GM12878 (cell line): Measurements from ENCODE around the gene STEAP1. TPM values are rescaled to one million over a fixed set of nuclear protein-coding genes. Genes with fewer than 3 reads are reported as not detected.

Experiments used
- ATAC-seq: fragments of 200-7000 bp; cut with Tn5 transposase; 3 replicates; pipeline ENCODE4 v1.9.1; 2020; ENCODE audit warnings: mild to moderate bottlenecking, moderate library complexity
- BruUV-seq: library from RNA; stranded (reverse); fragments of 400-500 nt; replicated peaks from 2 replicates; lab custom pipeline; 2021; lab: Mats Ljungman, UMichigan
- CTCF ChIA-PET: fragments of 300-600 bp; sonication (Branson Sonifier 250); formaldehyde crosslinking; extraction: SDS; loops from one replicate; lab custom pipeline; 2021; ENCODE audit warnings: inconsistent platforms; lab: Yijun Ruan, JAX
- POLR2A ChIA-PET: fragments of 350-600 bp; formaldehyde crosslinking; extraction: SDS; loops from one replicate; lab custom pipeline; 2021; ENCODE audit warnings: inconsistent platforms; lab: Charles Lee
- RAD21 ChIA-PET: fragments of 300-600 bp; sonication (Branson Sonifier 250); formaldehyde crosslinking; loops from one replicate; lab custom pipeline; 2023; ENCODE audit warnings: antibody characterized with exemption; ENCODE audit not compliant: unreplicated experiment; lab: Charles Lee
- SMC1A ChIA-PET: fragments of 300-600 bp; sonication (Branson Sonifier 250); formaldehyde crosslinking; loops from one replicate; lab custom pipeline; 2023; ENCODE audit not compliant: unreplicated experiment, uncharacterized antibody; lab: Charles Lee
- DNase-seq: peaks from one replicate; pipeline ENCODE4 v3.0.0-alpha.2; 2011; ENCODE audit warnings: low read depth, low spot score
- FAIRE-seq: peaks from 3 replicates; lab custom pipeline; 2011; peaks lifted over from hg19 to GRCh38; lab: Jason Lieb, UNC
- H2AFZ ChIP-seq: 2 replicates; pipeline ENCODE4 v1.6.0; 2011; ENCODE audit warnings: low read depth, low read length, control low read depth; ENCODE audit not compliant: control insufficient read depth
- H3K27ac ChIP-seq: 2 replicates; pipeline ENCODE4 v1.5.1; 2011; ENCODE audit warnings: control low read depth; ENCODE audit not compliant: control insufficient read depth, insufficient read depth
- H3K27me3 ChIP-seq, 2 experiments: replicated peaks in 1 of 2; 2 replicates each; pipeline versions ENCODE4 v1.6.0 to v1.6.1; 2011; ENCODE audit warnings: low read length in 1 of 2; ENCODE audit not compliant: control insufficient read depth in 2 of 2, insufficient read depth in 2 of 2
- H3K36me3 ChIP-seq, 2 experiments: 2 replicates each; pipeline ENCODE4 v1.5.1; 2011; ENCODE audit warnings: low read length in 1 of 2; ENCODE audit not compliant: control insufficient read depth in 2 of 2, insufficient read depth in 2 of 2
- H3K4me1 ChIP-seq: 2 replicates; pipeline ENCODE4 v1.6.1; 2011; ENCODE audit warnings: mild to moderate bottlenecking, low read length, moderate library complexity, mixed read lengths; ENCODE audit not compliant: control insufficient read depth, insufficient read depth
- H3K4me2 ChIP-seq: 2 replicates; pipeline ENCODE4 v1.6.0; 2011; ENCODE audit warnings: control low read depth; ENCODE audit not compliant: control insufficient read depth, insufficient read depth
- H3K4me3 ChIP-seq: fragments of 200-600 bp; sonication (generic); 2 replicates; pipeline ENCODE4 v1.5.1; 2016
- H3K79me2 ChIP-seq: 2 replicates; pipeline ENCODE4 v1.6.0; 2011; ENCODE audit warnings: low read length; ENCODE audit not compliant: control insufficient read depth, insufficient read depth
- H3K9ac ChIP-seq: 2 replicates; pipeline ENCODE4 v1.8.0; 2011; ENCODE audit warnings: low read length, control low read depth, mixed read lengths; ENCODE audit not compliant: control insufficient read depth, insufficient read depth
- H3K9me3 ChIP-seq: replicated peaks from 3 replicates; pipeline ENCODE4 v1.5.1; 2011; ENCODE audit warnings: mild to moderate bottlenecking, low read length; ENCODE audit not compliant: control insufficient read depth, insufficient read depth
- H4K20me1 ChIP-seq: 2 replicates; pipeline ENCODE4 v1.6.0; 2011; ENCODE audit not compliant: control insufficient read depth, insufficient read depth
- BRCA1 ChIP-seq: IDR thresholded peaks from 2 replicates; pipeline ENCODE4 v1.6.1; 2011; ENCODE audit warnings: low read depth, low read length, improper control_type of control experiment
- E2F4 ChIP-seq: IDR thresholded peaks from 2 replicates; pipeline ENCODE4 v1.6.1; 2012; ENCODE audit warnings: low read depth, low read length, improper control_type of control experiment
- EGR1 ChIP-seq, 2 experiments: IDR thresholded peaks; 1 replicate in 1 of 2; 2 replicates in 1 of 2; pipeline ENCODE4 v1.6.1; 2011 to 2012; ENCODE audit warnings: low read depth in 2 of 2, low read length in 2 of 2, borderline replicate concordance in 1 of 2, mild to moderate bottlenecking in 1 of 2, moderate library complexity in 1 of 2
- ETV6 ChIP-seq, 2 experiments: fragments of 450-650 bp in 1 of 2; IDR thresholded peaks in 1 of 2; conservative IDR thresholded peaks in 1 of 2; 2 replicates each; pipeline ENCODE4 v1.6.1; 2014; ENCODE audit warnings: antibody characterized with exemption in 1 of 2, borderline replicate concordance in 1 of 2, low read depth in 1 of 2, mild to moderate bottlenecking in 1 of 2, moderate library complexity in 1 of 2
- HSF1 ChIP-seq: fragments of 150-350 bp; IDR thresholded peaks from 2 replicates; pipeline ENCODE4 v1.6.1; 2014; ENCODE audit warnings: mild to moderate bottlenecking, low read depth, low read length
- IKZF1 ChIP-seq: fragments of 450-650 bp; conservative IDR thresholded peaks from 2 replicates; pipeline ENCODE4 v1.6.1; 2017; ENCODE audit warnings: antibody characterized with exemption, mild to moderate bottlenecking
- NFXL1 ChIP-seq: fragments of 450-650 bp; IDR thresholded peaks from 2 replicates; pipeline ENCODE4 v1.6.1; 2017; ENCODE audit warnings: antibody characterized with exemption, mild to moderate bottlenecking, borderline replicate concordance
- POLR2AphosphoS5 ChIP-seq: IDR thresholded peaks from 2 replicates; pipeline ENCODE4 v1.6.1; 2011; ENCODE audit warnings: mild to moderate bottlenecking, low read length, inconsistent platforms
- RUNX3 ChIP-seq: IDR thresholded peaks from 2 replicates; pipeline ENCODE4 v1.6.1; 2012; ENCODE audit warnings: low read length, inconsistent platforms
- STAT3 ChIP-seq: IDR thresholded peaks from 2 replicates; pipeline ENCODE4 v1.6.1; 2011; ENCODE audit warnings: low read depth, low read length, improper control_type of control experiment
- TAF1 ChIP-seq: IDR thresholded peaks from 2 replicates; pipeline ENCODE4 v1.6.1; 2011; ENCODE audit warnings: mild to moderate bottlenecking, low read depth, low read length, borderline replicate concordance
- YY1 ChIP-seq: IDR thresholded peaks from 2 replicates; pipeline ENCODE4 v1.6.1; 2011; ENCODE audit warnings: low read depth, mild to moderate bottlenecking, low read length
- ZBTB11 ChIP-seq: fragments of 450-650 bp; formaldehyde crosslinking; IDR thresholded peaks from 2 replicates; pipeline ENCODE4 v1.5.0; 2022; ENCODE audit warnings: mild to moderate bottlenecking, missing genetic modification characterization
- WGBS: methylation state at CpG from one replicate; pipeline ENCODE4 v1.1.6; 2016; ENCODE audit warnings: low lambda C conversion rate; ENCODE audit not compliant: insufficient replicate concordance, insufficient coverage; ENCODE audit errors: missing lambda C conversion rate; 5-methylcytosine and 5-hydroxymethylcytosine counted together
- in situ Hi-C: fragments of 300-500 bp; cut with MboI; formaldehyde crosslinking; loops from 9 replicates; pipeline ENCODE4 v1.14.3; 2018; ENCODE audit warnings: mixed read lengths
- intact Hi-C: fragments of 100-400 bp; cut with micrococcal nuclease; formaldehyde crosslinking; loops from one replicate; pipeline ENCODE4 v1.14.2; 2022; ENCODE audit not compliant: unreplicated experiment
- polyA plus RNA-seq, 11 experiments: library from polyadenylated mRNA; depleted of rRNA in 4 of 11; unstranded in 6 of 11; stranded (reverse) in 5 of 11; fragments of >200 nt; fragmentation: Nextera tagmentation in 4 of 11; fragmentation: Illumina TruSeq in 1 of 11; extraction: Ambion mirVana in 4 of 11; extraction: Trizol in 1 of 11; gene quantifications; 1 replicate in 1 of 11; 2 replicates in 10 of 11; pipeline versions ENCODE4 v1.2.1 to v1.2.3, GENCODE V29; 2011 to 2016; ENCODE audit warnings: inconsistent platforms in 2 of 11, missing spikeins in 2 of 11, low read depth in 1 of 11
- total RNA-seq, 4 experiments: library from RNA; depleted of rRNA in 3 of 4; stranded (reverse); fragments of >200 nt in 3 of 4; fragmentation: Illumina TruSeq in 1 of 4; extraction: Trizol in 1 of 4; gene quantifications; 2 replicates each; pipeline versions ENCODE4 v1.2.1 to v1.2.3, GENCODE V29; 2013 to 2021
- TF ChIP-seq, protein P1 (sequence below): IDR thresholded peaks from 2 replicates; pipeline ENCODE4 v1.6.1; 2011; ENCODE audit warnings: borderline replicate concordance, low read depth, mild to moderate bottlenecking, moderate library complexity, low read length; ENCODE audit not compliant: insufficient read depth, poor library complexity, severe bottlenecking

Gene STEAP1
- total and polyA plus RNA-seq, 10 of the 15 experiments (the other 5 are each of a cell fraction or from before 2014, with no cell fraction given): 2.1 to 44.6 (median 4.6) TPM

DNA sequence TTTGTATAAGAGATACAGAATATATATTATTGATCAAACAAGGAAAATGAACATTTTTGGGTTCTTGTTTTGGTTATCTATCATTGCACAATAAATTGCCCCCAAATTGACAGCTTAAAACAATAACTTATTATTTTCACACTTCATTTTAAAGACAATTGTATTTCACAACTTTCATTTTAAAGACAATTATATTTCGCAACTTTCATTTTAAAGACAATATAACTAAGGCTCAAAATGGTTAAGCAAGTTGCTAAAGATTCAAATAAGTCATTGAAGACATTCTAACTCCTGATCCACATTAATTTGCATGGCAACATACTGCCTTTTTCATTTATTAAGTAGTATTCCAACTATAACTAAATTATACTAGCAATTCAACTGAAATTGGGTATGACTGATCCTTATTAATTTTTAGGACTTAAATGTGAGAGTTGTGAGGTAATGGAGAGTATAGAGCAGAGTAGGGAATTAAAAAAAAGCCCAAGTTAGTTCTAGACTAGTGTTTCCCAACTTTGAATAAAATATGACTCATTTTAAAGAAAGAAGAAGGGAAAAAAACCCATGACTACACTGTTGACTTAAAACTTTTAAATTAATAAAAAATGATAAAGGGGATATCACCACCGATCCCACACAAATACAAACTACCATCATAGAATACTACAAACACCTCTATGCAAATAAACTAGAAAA, 47.4 kb downstream of the STEAP1 start:
- SMC1A ChIA-PET: no interaction called here
- H3K79me2 ChIP-seq: no peaks in the 10 kb centered on the region
- ATAC-seq: no peak
- H2AFZ ChIP-seq: no peak overlapping the region
- no peaks in the 10 kb centered on the region for H3K9me3 ChIP-seq
- H3K36me3 ChIP-seq: no peaks in the 10 kb centered on the region
- no TSS peak for BruUV-seq
- RAD21 ChIA-PET: no interaction called here
- POLR2A ChIA-PET: no interaction called here
- H3K4me2 ChIP-seq: no peak overlapping the region
- H4K20me1 ChIP-seq: no peaks in the 10 kb centered on the region
- CTCF ChIA-PET: no interaction called here
- no peak overlapping the region for H3K4me3 ChIP-seq
- 44% methylated on average over 2 of the region's 2 CpGs for WGBS
- H3K4me1 ChIP-seq: no peaks in the 10 kb centered on the region
- intact Hi-C loops (no loop called here), in situ Hi-C loops (no loop called here)
- no peak for DNase-seq
- no peak overlapping the region for H3K9ac ChIP-seq
- H3K27ac ChIP-seq: no peak overlapping the region
- no peak for FAIRE-seq
- no peaks in the 10 kb centered on the region for H3K27me3 ChIP-seq
- TF ChIP-seq STAT3: no peak
- TF ChIP-seq IKZF1: no peak
- TF ChIP-seq NFXL1: no peak
- no peak for TF ChIP-seq ETV6 (conservative IDR thresholded peaks at IDR 0.05 in 1 of 2, IDR thresholded peaks at IDR 0.05 in 1 of 2; ENCODE audit: borderline replicate concordance in 1 of 2, low read depth in 1 of 2)
- TF ChIP-seq HSF1: no peak
- TF ChIP-seq TAF1: no peak
- no peak for TF ChIP-seq E2F4
- TF ChIP-seq ZBTB11 (CRISPR knock-in tag): no peak
- no peak for TF ChIP-seq POLR2AphosphoS5
- no peak for TF ChIP-seq BRCA1
- no peak for TF ChIP-seq EGR1 (IDR thresholded peaks at IDR 0.05; ENCODE audit: borderline replicate concordance in 1 of 2, low read depth in 2 of 2, low read length in 2 of 2)
- TF ChIP-seq, protein P1, sequence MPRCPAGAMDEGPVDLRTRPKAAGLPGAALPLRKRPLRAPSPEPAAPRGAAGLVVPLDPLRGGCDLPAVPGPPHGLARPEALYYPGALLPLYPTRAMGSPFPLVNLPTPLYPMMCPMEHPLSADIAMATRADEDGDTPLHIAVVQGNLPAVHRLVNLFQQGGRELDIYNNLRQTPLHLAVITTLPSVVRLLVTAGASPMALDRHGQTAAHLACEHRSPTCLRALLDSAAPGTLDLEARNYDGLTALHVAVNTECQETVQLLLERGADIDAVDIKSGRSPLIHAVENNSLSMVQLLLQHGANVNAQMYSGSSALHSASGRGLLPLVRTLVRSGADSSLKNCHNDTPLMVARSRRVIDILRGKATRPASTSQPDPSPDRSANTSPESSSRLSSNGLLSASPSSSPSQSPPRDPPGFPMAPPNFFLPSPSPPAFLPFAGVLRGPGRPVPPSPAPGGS: no peak
- TF ChIP-seq YY1: no peak
- TF ChIP-seq RUNX3: no peak
